Lower lobe of right lung (tissue), 2 donors: ENCODE measurements around the gene DOCK3. TPM values are rescaled to one million over a fixed set of nuclear protein-coding genes. Genes with fewer than 3 reads are reported as not detected.

Source experiments
- ATAC-seq, 2 donors: fragments of 200-7000 bp; cut with Tn5 transposase; one replicate each; pipeline ENCODE4 v1.9.1; 2020 to 2022; ENCODE audit warnings: mild to moderate bottlenecking in 2 of 2, moderate library complexity in 2 of 2
- DNase-seq: peaks from one replicate; pipeline ENCODE4 v3.0.0-alpha.2; 2020
- H3K27ac ChIP-seq: fragments of 200-600 bp; one replicate; pipeline ENCODE4 v1.8.0; 2022
- H3K27me3 ChIP-seq: fragments of 200-600 bp; one replicate; pipeline ENCODE4 v1.8.0; 2022; ENCODE audit warnings: low read depth
- H3K36me3 ChIP-seq: fragments of 200-600 bp; one replicate; pipeline ENCODE4 v1.8.0; 2022; ENCODE audit warnings: mild to moderate bottlenecking
- H3K4me1 ChIP-seq: fragments of 200-600 bp; one replicate; pipeline ENCODE4 v1.8.0; 2022
- H3K4me3 ChIP-seq: fragments of 200-600 bp; one replicate; pipeline ENCODE4 v1.8.0; 2022; ENCODE audit warnings: mild to moderate bottlenecking
- H3K9me3 ChIP-seq: fragments of 200-600 bp; one replicate; pipeline ENCODE4 v1.8.0; 2022
- CTCF ChIP-seq: fragments of 200-600 bp; IDR thresholded peaks from one replicate; pipeline ENCODE4 v1.8.0; 2022; ENCODE audit warnings: antibody characterized with exemption, mild to moderate bottlenecking
- intact Hi-C: fragments of 100-400 bp; cut with DNase I; formaldehyde crosslinking; loops from one replicate; pipeline ENCODE4 v1.11.0; 2022
- total RNA-seq: library from RNA; stranded (reverse); fragmentation: NEBNext Ultra II Directional; extraction: Animal tissue kit (Norgen Biotek cat#: 25700); gene quantifications from one replicate; pipeline ENCODE4 v1.2.1, GENCODE V29; 2021
- donor health status: DM: no; HTN: yes; CAD: no; lungs with severe emphysema.

Gene DOCK3
- total RNA-seq, 1 donor from 2014 or later, result 1.5 TPM

GRCh38 chr3:50645378-50645777, 29.3 kb upstream of the DOCK3 start:
- no peaks in the 10 kb centered on the region for H3K9me3 ChIP-seq
- ATAC-seq, result no peak
- H3K27ac ChIP-seq, result no peak overlapping the region
- no peak for TF ChIP-seq CTCF
- intact Hi-C loops, result no loop called here
- H3K4me3 ChIP-seq, result no peak overlapping the region
- no peaks in the 10 kb centered on the region for H3K4me1 ChIP-seq
- no peak for DNase-seq
- H3K36me3 ChIP-seq, result peaks cover 90% of the 10 kb centered on the region
- no peaks in the 10 kb centered on the region for H3K27me3 ChIP-seq

- no peak for TF ChIP-seq CTCF
- no peak overlapping the region for H3K4me3 ChIP-seq
- H3K36me3 ChIP-seq, result peaks cover 61% of the 10 kb centered on the region
- H3K4me1 ChIP-seq, result no peaks in the 10 kb centered on the region
- no peak overlapping the region for H3K27ac ChIP-seq
- ATAC-seq, result no peak
- DNase-seq, result no peak
- intact Hi-C loops, result no loop called here
- H3K9me3 ChIP-seq, result no peaks in the 10 kb centered on the region
- H3K27me3 ChIP-seq, result no peaks in the 10 kb centered on the region
These were observed 26.4 kb upstream of the DOCK3 start for GRCh38 chr3:50648313-50648712.

GRCh38 chr3:50648944-50649343, 25.8 kb upstream of the DOCK3 start:
- peaks cover 55% of the 10 kb centered on the region for H3K36me3 ChIP-seq

GRCh38 chr3:50649451-50649931, 25.2 kb upstream of the DOCK3 start:
- DNase-seq (no peak), ATAC-seq (no peak)
- Histone ChIP-seq H3K27ac (no peak overlapping the region), H3K36me3 (peaks cover 49% of the 10 kb centered on the region), H3K27me3 (no peaks in the 10 kb centered on the region), H3K4me3 (no peak overlapping the region), H3K4me1 (no peaks in the 10 kb centered on the region), H3K9me3 (no peaks in the 10 kb centered on the region)
- intact Hi-C loops, result no loop called here
- TF ChIP-seq CTCF, result no peak

More at GRCh38 chr3:50648944-50649343, 25.8 kb upstream of the DOCK3 start:
- intact Hi-C loops, result no loop called here
- H3K27me3 ChIP-seq, result no peaks in the 10 kb centered on the region
- H3K4me3 ChIP-seq, result no peak overlapping the region
- DNase-seq (no peak), ATAC-seq (no peak)
- no peak overlapping the region for H3K27ac ChIP-seq
- H3K9me3 ChIP-seq, result no peaks in the 10 kb centered on the region
- no peak for TF ChIP-seq CTCF
- no peaks in the 10 kb centered on the region for H3K4me1 ChIP-seq

GRCh38 chr3:50650018-50650417, 24.7 kb upstream of the DOCK3 start:
- Histone ChIP-seq H3K27me3 (no peaks in the 10 kb centered on the region), H3K27ac (no peak overlapping the region), H3K9me3 (no peaks in the 10 kb centered on the region), H3K4me3 (no peak overlapping the region), H3K36me3 (peaks cover 44% of the 10 kb centered on the region), H3K4me1 (no peaks in the 10 kb centered on the region)
- DNase-seq, result no peak
- intact Hi-C loops, result no loop called here
- no peak for TF ChIP-seq CTCF
- no peak for ATAC-seq

GRCh38 chr3:50651445-50651844, 23.3 kb upstream of the DOCK3 start:
- no peak for TF ChIP-seq CTCF
- Histone ChIP-seq H3K9me3 (no peaks in the 10 kb centered on the region), H3K4me1 (no peaks in the 10 kb centered on the region), H3K27ac (no peak overlapping the region), H3K36me3 (peaks cover 30% of the 10 kb centered on the region), H3K4me3 (no peak overlapping the region), H3K27me3 (no peaks in the 10 kb centered on the region)
- no peak for ATAC-seq
- DNase-seq, result no peak
- intact Hi-C loops, result no loop called here
